CD4-positive, alpha-beta T cell treated with Interleukin-2 at 100 ng/mL for 4 hours (primary cell): Measurements from ENCODE around the gene PLCD3.
A peak's percentile ranks its signal among the peaks of the same experiment; 100 is the strongest.

Experiments used
- DNase-seq: peaks from one replicate; pipeline ENCODE4 v3.0.0-alpha.2; 2020; ENCODE audit warnings: low spot score

Gene PLCD3

GRCh38 chr17:45149669-45150664, 17.7 kb upstream of the PLCD3 start:
- peak; percentile 24 for DNase-seq

DNA sequence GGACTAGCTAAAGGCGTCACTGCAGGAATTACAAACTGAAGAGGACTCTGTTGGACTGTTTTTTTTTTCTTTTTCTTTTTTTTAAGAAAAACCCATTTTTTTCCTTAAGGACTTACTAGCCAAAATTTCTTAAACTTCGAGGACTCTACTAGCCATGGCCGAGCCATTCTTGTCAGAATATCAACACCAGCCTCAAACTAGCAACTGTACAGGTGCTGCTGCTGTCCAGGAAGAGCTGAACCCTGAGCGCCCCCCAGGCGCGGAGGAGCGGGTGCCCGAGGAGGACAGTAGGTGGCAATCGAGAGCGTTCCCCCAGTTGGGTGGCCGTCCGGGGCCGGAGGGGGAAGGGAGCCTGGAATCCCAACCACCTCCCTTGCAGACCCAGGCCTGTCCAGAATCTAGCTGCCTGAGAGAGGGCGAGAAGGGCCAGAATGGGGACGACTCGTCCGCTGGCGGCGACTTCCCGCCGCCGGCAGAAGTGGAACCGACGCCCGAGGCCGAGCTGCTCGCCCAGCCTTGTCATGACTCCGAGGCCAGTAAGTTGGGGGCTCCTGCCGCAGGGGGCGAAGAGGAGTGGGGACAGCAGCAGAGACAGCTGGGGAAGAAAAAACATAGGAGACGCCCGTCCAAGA, 16.8 kb upstream of the PLCD3 start:
- peak; percentile 70 for DNase-seq

GRCh38 chr17:45148183-45149036, 16.1 kb upstream of the PLCD3 start, which contains the start of gene HEXIM1:
Gene HEXIM1, plus strand, starts transcription at chr17:45148475. Its CDS starts 716 bp downstream, at chr17:45149191.
- peak; percentile 99 for DNase-seq

DNA sequence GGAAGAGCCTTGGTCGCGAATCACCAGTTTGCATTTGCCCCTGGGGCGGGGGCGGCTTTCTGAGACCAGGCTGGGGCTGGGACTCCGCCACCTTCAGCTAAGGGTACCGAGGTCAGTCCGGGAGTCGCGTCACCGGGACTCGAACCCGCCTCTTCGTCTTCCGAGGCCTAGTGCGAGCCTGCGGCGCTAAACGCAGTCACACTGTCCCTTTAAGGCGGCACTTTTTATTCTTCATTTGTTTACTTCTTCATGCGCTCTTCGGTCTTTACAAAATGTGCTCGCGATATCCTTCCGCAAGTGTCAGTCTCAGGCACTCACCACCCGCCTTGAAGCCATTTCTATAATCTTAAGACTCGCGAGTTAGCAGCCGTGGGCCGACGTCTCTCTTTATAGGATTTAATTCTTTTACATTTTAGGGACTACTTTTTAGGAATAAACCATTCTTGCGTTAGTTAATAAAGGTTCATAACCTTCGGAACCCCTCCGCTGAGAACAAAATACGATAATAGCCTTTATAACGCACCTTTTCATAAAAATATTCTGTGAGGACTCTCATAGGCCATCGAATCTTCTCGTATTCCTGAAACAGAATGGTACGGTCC, 15.4 kb upstream of the PLCD3 start:
- peak; percentile 89 for DNase-seq

GRCh38 chr17:45146890-45147580, 14.7 kb upstream of the PLCD3 start:
- DNase-seq, result no peak

GRCh38 chr17:45146592-45146889, 14.2 kb upstream of the PLCD3 start:
- DNase-seq, result no peak

DNA sequence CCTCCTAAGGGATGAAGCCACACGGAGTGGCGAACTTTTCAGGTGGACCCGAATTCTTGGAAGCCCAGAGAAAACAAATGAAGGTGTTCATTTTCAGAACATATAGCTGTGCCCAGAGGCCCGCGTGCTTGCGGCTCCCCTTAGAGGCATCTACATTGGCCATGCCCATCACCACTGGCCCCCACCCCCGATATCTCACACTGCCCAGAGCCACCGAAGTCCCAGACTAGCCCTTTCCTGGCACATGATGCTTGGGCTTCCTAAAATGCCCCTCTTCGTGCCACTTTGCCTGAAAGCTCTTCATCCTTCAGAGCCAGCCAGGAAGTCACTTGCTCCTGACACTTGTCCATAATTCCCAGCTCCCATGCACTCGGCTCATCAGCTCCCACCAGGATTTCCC, 13.9 kb upstream of the PLCD3 start:
- no peak for DNase-seq

- DNase-seq, result no peak
Measured at GRCh38 chr17:45145035-45145389, 12.7 kb upstream of the PLCD3 start.

- no peak for DNase-seq
Measured at GRCh38 chr17:45144199-45145034, 12.1 kb upstream of the PLCD3 start.

DNA sequence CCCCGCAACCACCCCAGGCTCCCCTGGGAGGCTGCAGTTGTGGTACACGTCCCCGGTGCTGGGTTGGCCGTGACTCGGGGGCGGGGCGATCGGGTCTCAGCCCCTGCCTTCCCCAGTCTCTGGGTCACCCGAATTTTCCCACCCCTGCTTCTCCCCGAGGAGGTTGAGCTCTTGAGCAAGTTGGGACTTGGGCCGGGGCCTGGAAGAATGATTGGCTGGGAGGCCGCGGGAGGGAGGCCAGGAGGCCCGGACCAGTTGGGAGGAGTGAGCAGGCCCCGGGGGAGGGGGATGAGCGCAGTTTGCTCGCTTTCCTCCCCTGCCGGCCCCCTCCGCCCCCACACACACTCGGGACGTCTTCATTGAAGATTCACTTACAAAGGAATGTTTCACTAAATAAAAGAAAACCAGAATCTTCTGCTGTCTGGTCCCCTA, 11.5 kb upstream of the PLCD3 start:
- no peak for DNase-seq

DNA sequence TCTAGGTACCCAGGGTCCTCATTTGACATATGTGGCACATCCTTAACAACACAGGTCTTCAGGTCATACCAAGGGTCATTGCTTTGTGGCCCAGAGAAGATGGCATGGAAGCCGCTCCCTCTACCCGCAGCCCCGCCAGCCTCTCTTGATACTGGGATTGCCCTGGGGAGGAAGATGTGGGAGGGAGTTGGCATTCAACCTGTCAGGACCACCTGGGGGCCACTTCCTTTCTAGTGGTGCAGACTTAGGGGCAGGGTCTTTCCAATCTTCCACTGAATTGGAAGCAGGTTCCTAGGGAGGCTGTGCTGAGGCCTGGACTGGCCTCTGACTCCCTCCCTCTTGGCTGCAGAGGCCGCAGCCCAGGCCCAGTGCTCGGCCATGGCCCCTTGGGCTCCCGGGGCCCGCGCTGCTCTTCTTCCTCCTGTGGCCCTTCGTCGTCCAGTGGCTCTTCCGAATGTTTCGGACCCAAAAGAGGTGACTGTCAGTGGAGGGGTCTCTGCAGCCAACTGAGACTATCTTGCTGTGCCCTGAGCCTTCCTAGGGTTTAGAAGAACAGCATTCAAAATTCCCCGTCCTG, 10.9 kb upstream of the PLCD3 start:
- no peak for DNase-seq

DNA sequence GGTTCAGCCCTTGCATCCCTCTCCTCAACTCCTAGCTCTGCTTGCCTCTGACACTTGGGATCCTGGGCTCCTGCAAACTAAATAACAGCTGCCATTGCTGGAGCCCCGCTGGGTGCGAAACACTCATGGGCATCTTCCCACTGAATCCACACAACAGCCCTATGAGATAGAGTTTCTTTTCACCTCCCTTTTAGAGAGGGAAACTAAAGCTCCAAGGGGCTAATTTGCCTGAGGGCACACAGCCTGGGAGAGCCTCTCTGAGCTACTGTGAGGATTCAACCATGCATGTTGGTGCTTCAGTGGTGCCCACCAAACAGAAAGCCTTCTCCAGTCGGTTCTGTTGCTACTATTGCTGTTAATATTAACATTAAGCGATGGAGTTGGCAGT, 7.2 kb upstream of the PLCD3 start:
- no peak for DNase-seq

DNA sequence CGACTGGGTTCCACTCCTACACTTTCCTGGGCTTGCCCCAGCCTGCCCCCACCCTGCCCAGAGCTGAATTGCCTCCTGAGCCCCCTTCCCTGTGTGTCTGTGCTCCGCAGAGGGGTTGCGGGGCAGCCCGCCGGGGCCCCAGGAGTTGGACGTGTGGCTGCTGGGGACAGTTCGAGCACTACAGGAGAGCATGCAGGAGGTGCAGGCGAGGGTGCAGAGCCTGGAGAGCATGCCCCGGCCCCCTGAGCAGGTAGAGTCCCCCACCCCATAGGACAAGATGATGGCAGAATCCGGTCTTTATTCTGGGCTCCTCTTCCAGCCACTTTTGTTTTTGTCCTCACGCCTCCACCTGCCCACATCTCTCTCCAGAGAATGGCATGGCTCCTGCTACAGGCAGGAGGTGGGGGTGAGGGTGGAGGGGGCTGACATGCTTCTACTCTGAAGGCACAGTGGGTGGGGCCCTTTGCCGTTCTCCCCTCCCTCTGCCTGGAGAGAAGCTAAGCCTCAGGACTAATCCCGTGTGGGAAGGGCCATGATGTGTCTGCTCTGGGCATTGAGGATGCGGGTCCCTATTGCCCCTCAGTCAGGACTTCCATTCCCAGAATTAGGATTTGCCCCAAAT, 6.7 kb upstream of the PLCD3 start:
- no peak for DNase-seq

DNA sequence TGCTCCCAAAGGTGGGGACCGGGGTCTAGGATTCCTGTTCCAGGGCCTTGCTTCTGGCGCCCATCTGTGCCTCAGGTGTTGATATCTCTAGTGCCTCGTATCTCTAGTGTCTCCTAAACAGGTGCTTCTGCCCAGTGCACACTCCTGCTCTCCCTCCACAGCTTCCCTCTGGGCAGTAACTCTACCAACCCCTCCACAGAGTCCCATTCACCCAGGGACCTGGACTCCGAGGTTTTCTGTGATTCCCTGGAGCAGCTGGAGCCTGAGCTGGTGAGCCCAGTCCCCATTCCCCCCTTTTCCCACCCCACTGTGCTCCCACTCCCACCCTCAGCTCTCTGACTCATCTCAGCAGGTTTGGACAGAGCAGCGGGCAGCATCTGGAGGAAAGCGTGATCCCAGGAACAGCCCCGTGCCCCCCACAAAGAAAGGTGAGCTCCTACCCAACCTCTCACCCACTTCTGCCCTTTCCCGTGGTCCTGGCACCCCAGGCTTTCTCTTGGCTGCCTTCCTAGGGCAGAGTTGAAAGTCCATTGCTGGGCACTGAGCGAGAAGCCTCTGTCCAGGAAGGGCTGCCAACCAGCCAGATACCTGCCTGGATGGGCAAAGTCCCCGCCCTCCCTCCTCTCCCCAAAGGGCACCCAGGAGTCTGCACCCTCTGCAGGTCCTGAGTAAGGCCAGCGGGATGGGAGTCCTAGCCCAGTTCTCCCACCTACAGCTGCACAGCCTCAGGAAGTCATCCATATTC, 5.4 kb upstream of the PLCD3 start:
- DNase-seq, result no peak

- DNase-seq, result no peak
Measured at GRCh38 chr17:45136846-45137560, 4.7 kb upstream of the PLCD3 start.

- no peak for DNase-seq
Measured at GRCh38 chr17:45135978-45136791, 3.9 kb upstream of the PLCD3 start.

GRCh38 chr17:45135192-45135977, 3.1 kb upstream of the PLCD3 start, which contains the start of gene ACBD4:
Gene ACBD4, plus strand, starts transcription at chr17:45135687. Its CDS starts 458 bp downstream, at chr17:45136145.
- peak; percentile 98 for DNase-seq
